Fibroblast of skin of abdomen (primary cell): Measurements from ENCODE around the gene ZNF311.
"Not testable (repeated sequence)": the region's sequence is repeated elsewhere in the genome, so short reads cannot be mapped to it uniquely, and the experiment has no call there.

Experiments
- DNase-seq: peaks from one replicate; pipeline ENCODE4 v3.0.0-alpha.2; 2013

Gene ZNF311

DNA sequence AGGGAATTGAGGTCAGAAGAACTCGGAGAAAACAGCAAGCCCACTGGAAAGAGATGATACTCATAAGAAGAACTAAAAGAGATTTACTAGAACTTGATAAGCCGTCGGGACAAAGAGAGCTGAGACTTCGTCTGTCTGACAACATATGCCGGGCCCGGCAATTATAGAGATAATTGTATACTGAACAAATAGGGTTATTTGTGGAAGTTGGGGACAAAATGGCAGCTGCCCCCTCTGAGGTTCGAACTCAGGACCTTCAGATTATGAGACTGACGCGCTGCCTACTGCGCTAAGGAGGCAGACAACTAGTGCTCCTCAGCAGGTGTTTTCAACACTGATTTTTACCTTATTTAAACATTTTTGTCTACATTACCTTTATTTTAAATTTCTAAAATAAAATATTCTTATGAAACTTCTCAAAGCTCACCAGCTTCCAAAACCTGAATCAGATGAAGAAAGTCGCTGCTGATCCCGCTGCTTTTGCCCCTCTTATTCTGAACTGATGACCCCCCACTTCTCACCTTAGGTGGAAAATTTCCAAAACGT lies 52.0 kb downstream of the ZNF311 start:
- peak; percentile 71 for DNase-seq

DNA sequence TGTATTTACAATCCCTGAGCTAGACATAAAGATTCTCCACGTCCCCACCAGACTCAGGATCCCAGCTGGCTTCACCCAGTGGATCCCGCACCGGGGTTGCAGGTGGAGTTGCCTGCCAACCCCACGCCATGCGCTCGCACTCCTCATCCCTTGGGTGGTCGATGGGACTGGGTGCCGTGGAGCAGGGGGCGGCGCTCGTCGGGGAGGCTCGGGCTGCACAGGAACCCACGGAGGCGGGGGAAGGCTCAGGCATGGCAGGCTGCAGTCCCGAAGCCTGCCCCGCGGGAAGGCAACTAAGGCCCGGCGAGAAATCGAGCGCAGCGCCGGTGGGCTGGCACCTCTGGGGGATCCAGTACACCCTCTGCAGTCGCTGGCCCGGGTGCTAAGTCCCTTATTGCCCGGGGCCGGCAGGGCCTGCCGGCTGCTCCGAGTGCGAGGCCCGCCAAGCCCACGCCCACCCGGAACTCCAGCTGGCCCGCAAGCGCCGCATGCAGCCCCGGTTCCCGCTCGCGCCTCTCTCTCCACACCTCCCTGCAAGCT lies 55.4 kb downstream of the ZNF311 start:
- DNase-seq: not testable (repeated sequence)

DNA sequence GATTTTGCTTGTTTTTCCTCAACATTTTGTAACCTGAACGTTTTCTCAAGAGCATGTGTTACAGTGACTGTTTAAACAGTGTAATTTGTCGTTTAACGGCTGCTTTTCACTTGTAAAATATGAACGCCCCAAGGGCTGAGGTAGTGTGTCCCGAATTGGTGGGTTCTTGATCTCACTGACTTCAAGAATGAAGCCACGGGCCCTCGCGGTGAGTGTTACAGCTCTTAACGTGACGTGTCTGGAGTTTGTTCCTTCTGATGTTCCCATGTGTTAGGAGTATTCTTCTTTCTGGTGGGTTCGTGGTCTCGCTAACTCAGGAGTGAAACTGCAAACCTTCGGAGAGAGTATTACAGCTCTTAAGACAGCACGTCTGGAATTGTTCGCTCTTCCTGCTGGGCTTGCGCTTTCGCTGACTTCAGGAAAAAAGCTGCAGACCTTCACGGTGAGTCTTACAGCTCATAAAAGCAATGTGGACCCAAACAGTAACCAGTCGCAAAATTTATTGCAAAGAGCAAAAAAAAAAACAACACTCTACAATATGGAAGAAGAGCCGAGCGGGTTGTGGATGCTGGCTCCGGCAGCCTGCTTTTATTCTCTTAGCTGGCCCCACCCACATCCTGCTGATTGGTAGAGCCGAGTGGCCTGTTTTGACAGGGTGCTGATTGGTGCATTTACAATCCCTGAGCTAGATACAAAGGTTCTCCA lies 56.2 kb downstream of the ZNF311 start:
- DNase-seq: no peak

DNA sequence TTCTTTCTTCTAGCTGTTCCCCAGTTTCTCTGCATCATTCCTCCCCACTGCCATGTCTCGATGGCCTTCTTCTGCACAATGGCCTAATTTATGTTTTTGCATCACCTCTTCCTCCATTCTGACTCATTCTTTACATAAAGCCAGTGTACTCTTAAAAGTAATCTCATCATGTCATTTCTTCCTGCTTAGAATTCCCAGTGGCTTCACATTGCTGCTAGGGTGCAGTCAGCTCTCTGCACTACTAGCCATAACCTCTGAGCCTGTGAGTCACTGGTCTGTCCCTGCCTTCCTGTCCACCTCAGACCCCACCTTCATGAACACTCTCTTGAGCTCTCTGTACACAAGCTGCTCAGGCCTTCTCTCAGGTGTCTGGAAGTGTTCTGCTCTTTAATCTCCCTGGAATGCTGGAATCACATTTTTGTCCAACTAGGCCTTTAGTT lies 57.3 kb downstream of the ZNF311 start:
- DNase-seq: no peak

DNA sequence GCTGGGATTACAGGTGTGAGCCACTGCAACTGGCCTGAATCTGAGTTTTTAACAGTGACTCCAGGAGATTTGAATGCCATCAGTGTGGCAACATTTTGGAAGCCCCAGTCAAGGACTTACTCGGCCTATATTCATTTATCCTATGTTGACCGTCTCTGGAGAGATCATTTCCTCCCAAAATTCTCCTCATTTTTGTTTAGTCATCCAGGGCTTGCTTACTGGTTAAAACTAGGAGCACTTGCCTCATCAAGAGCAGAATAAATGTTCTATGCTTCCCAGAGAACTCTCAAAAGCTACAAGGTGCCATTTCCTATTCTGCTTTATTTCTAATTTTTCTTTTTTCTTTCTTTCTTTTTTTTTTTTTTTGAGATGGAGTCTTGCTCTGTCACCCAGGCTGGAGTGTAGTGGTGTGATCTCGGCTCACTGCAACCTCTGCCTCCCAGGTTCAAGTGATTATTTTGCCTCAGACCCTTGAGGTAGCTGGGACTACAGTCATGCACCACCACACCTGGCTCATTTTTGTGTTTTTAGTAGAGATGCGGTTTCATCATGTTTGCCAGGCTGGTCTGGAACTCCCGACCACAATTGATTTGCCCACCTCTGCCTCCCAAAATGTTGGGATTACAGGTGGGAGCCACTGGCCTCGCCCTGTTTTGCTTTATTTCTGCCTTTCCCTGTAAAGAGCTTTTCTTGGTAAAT lies 57.9 kb downstream of the ZNF311 start:
- no peak for DNase-seq

DNA sequence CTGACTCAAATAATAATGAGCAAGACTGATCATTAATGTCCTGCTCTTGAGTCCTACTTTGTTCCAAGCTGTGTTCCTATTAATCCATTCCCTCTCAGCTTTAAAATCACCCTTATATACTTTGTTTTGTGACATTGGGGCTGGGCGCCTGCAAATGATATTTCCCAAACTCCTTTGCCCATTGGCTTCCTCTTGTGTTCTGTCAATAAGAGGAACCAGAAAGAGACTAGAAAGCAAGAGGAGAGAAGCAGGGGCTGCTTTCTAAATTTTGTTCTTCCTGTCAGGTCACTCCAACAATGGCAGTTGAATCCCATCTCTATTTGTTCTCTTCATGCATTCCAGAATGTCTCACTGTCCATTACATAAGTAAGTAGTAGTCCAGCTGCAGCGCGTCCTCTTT lies 59.8 kb downstream of the ZNF311 start:
- no peak for DNase-seq
